Measurements from ENCODE around the gene TAF8. TPM values are rescaled to one million over a fixed set of nuclear protein-coding genes. Genes with fewer than 3 reads are reported as not detected.

Gene TAF8
- polyA plus RNA-seq, 1 donor (not counting 4 experiments of a cell fraction or from before 2014, with no cell fraction given), result 15.9 TPM

DNA sequence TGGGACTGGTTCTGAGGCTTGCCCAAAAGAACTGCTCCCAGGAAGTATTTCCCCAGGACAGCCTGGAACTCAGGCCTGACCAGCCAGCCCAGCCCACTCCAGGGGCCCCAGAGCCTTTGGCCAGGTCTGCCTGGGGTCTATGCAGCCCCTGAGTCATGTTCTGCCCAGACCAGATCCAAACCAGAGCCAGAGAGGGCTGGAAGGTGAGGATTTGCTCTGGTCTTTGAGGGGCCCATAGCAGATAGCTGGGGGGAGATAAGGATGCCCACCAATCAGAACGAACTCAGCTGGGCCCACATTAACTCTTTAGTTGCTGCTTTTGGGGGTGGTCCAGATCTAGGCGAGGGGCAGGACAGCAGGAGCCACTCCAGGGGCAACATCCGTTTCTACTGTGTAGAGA, 75.3 kb downstream of the TAF8 start:
- TF ChIP-seq EZH2 (IDR thresholded peaks at IDR 0.05; ENCODE audit: low read length), result no peak
- TF ChIP-seq, protein P1, sequence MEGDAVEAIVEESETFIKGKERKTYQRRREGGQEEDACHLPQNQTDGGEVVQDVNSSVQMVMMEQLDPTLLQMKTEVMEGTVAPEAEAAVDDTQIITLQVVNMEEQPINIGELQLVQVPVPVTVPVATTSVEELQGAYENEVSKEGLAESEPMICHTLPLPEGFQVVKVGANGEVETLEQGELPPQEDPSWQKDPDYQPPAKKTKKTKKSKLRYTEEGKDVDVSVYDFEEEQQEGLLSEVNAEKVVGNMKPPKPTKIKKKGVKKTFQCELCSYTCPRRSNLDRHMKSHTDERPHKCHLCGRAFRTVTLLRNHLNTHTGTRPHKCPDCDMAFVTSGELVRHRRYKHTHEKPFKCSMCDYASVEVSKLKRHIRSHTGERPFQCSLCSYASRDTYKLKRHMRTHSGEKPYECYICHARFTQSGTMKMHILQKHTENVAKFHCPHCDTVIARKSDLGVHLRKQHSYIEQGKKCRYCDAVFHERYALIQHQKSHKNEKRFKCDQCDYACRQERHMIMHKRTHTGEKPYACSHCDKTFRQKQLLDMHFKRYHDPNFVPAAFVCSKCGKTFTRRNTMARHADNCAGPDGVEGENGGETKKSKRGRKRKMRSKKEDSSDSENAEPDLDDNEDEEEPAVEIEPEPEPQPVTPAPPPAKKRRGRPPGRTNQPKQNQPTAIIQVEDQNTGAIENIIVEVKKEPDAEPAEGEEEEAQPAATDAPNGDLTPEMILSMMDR (optimal IDR thresholded peaks at IDR 0.05 in 1 of 3, IDR thresholded peaks at IDR 0.05 in 1 of 3, conservative IDR thresholded peaks at IDR 0.05 in 1 of 3; ENCODE audit: extremely low read depth in 1 of 3, insufficient read depth in 2 of 3, low read length in 3 of 3), result no peak
- Histone ChIP-seq H3K27me3 (ENCODE audit: control insufficient read depth, extremely low read depth, insufficient read depth, low read length) (no peaks in the 10 kb centered on the region), H3K9ac (ENCODE audit: control insufficient read depth, extremely low read depth, insufficient read depth, low read length) (no peak overlapping the region), H4K20me1 (ENCODE audit: control insufficient read depth, extremely low read depth, insufficient read depth, low read length) (no peaks in the 10 kb centered on the region), H3K4me2 (ENCODE audit: control insufficient read depth, extremely low read depth, insufficient read depth, low read depth, low read length) (no peak overlapping the region), H3K36me3 (ENCODE audit: control insufficient read depth in 2 of 2, extremely low read depth in 1 of 2, insufficient read depth in 2 of 2, low read length in 2 of 2) (peaks cover 35 to 36% of the 10 kb centered on the region in 2 experiments), H2AFZ (ENCODE audit: control insufficient read depth, low read length) (no peak overlapping the region), H3K9me1 (ENCODE audit: control insufficient read depth, extremely low read depth, insufficient read depth, low read length) (peaks cover 3% of the 10 kb centered on the region), H3K4me3 (ENCODE audit: control insufficient read depth in 2 of 3, extremely low read depth in 1 of 3, insufficient read depth in 2 of 3, low read depth in 1 of 3, low read length in 3 of 3) (no peak overlapping the region), H3K27ac (ENCODE audit: control insufficient read depth, insufficient read depth, low read length) (no peak overlapping the region), H3K9me3 (ENCODE audit: control insufficient read depth, low read depth, low read length) (no peaks in the 10 kb centered on the region), H3K4me1 (ENCODE audit: control insufficient read depth, extremely low read depth, insufficient read depth, low read length) (peaks cover 35% of the 10 kb centered on the region), H3K79me2 (ENCODE audit: control insufficient read depth, insufficient read depth, low read length) (peaks cover 20% of the 10 kb centered on the region)
- DNase-seq (ENCODE audit: low read depth, low spot score) (no peak), FAIRE-seq (no peak)
- dilution Hi-C loops (cut with MboI; ENCODE audit: extremely low pct_ligation_motif_present, low sequenced_read_pairs), result no loop called here

GRCh38 chr6:42128460-42129359, 78.4 kb downstream of the TAF8 start:
- DNase-seq (ENCODE audit: low read depth, low spot score) (no peak), FAIRE-seq (no peak)
- Histone ChIP-seq H3K79me2 (ENCODE audit: control insufficient read depth, insufficient read depth, low read length) (peaks cover 22% of the 10 kb centered on the region), H3K9ac (ENCODE audit: control insufficient read depth, extremely low read depth, insufficient read depth, low read length) (no peak overlapping the region), H3K9me3 (ENCODE audit: control insufficient read depth, low read depth, low read length) (no peaks in the 10 kb centered on the region), H3K27me3 (ENCODE audit: control insufficient read depth, extremely low read depth, insufficient read depth, low read length) (no peaks in the 10 kb centered on the region), H3K4me1 (ENCODE audit: control insufficient read depth, extremely low read depth, insufficient read depth, low read length) (peaks cover 18% of the 10 kb centered on the region), H3K4me2 (ENCODE audit: control insufficient read depth, extremely low read depth, insufficient read depth, low read depth, low read length) (no peak overlapping the region), H3K4me3 (ENCODE audit: control insufficient read depth in 2 of 3, extremely low read depth in 1 of 3, insufficient read depth in 2 of 3, low read depth in 1 of 3, low read length in 3 of 3) (no peak overlapping the region), H4K20me1 (ENCODE audit: control insufficient read depth, extremely low read depth, insufficient read depth, low read length) (peaks cover 6% of the 10 kb centered on the region), H3K36me3 (ENCODE audit: control insufficient read depth in 2 of 2, extremely low read depth in 1 of 2, insufficient read depth in 2 of 2, low read length in 2 of 2) (peaks cover 36 to 40% of the 10 kb centered on the region in 2 experiments), H2AFZ (ENCODE audit: control insufficient read depth, low read length) (no peak overlapping the region), H3K27ac (ENCODE audit: control insufficient read depth, insufficient read depth, low read length) (no peak overlapping the region), H3K9me1 (ENCODE audit: control insufficient read depth, extremely low read depth, insufficient read depth, low read length) (peaks cover 4% of the 10 kb centered on the region)
- TF ChIP-seq, protein P1 (optimal IDR thresholded peaks at IDR 0.05 in 1 of 3, IDR thresholded peaks at IDR 0.05 in 1 of 3, conservative IDR thresholded peaks at IDR 0.05 in 1 of 3; ENCODE audit: extremely low read depth in 1 of 3, insufficient read depth in 2 of 3, low read length in 3 of 3), result no peak
- no peak for TF ChIP-seq EZH2 (IDR thresholded peaks at IDR 0.05; ENCODE audit: low read length)
- dilution Hi-C loops (cut with MboI; ENCODE audit: extremely low pct_ligation_motif_present, low sequenced_read_pairs), result no loop called here
